ENCODE measurements around the gene AJAP1.

The AJAP1 gene

GRCh38 chr1:4794020-4794780, 139.8 kb downstream of the AJAP1 start:
- H3K27ac Mint-ChIP-seq (ENCODE audit: low read depth) = no peak overlapping the region

GRCh38 chr1:4796161-4797015, 142.0 kb downstream of the AJAP1 start:
- H3K4me3 Mint-ChIP-seq = no peak overlapping the region
- no peaks in the 10 kb centered on the region for H3K4me1 Mint-ChIP-seq
- no peak for ATAC-seq (replicated peaks; ENCODE audit: extremely low read depth, poor library complexity, severe bottlenecking)
- H3K9me3 Mint-ChIP-seq = no peaks in the 10 kb centered on the region
- no peak overlapping the region for H3K27ac Mint-ChIP-seq (ENCODE audit: low read depth)
- DNase-seq (ENCODE audit: low spot score in 2 of 2) = no peak
- H3K27me3 Mint-ChIP-seq = peaks cover 58% of the 10 kb centered on the region
- no peaks in the 10 kb centered on the region for H3K36me3 Mint-ChIP-seq (ENCODE audit: insufficient read depth)

More at GRCh38 chr1:4794020-4794780, 139.8 kb downstream of the AJAP1 start:
- H3K4me1 Mint-ChIP-seq = no peaks in the 10 kb centered on the region
- H3K36me3 Mint-ChIP-seq (ENCODE audit: insufficient read depth) = no peaks in the 10 kb centered on the region
- DNase-seq (ENCODE audit: low spot score in 2 of 2) (no peak), ATAC-seq (replicated peaks; ENCODE audit: extremely low read depth, poor library complexity, severe bottlenecking) (no peak)
- no peak overlapping the region for H3K4me3 Mint-ChIP-seq
- peaks cover 49% of the 10 kb centered on the region for H3K27me3 Mint-ChIP-seq
- no peaks in the 10 kb centered on the region for H3K9me3 Mint-ChIP-seq

GRCh38 chr1:4797016-4797410, 142.6 kb downstream of the AJAP1 start:
- H3K27ac Mint-ChIP-seq (ENCODE audit: low read depth) = no peak overlapping the region
- no peaks in the 10 kb centered on the region for H3K4me1 Mint-ChIP-seq
- H3K27me3 Mint-ChIP-seq = peaks cover 62% of the 10 kb centered on the region
- no peak overlapping the region for H3K4me3 Mint-ChIP-seq
- no peak for DNase-seq (ENCODE audit: low spot score in 2 of 2)
- no peaks in the 10 kb centered on the region for H3K9me3 Mint-ChIP-seq
- ATAC-seq (replicated peaks; ENCODE audit: extremely low read depth, poor library complexity, severe bottlenecking) = no peak
- no peaks in the 10 kb centered on the region for H3K36me3 Mint-ChIP-seq (ENCODE audit: insufficient read depth)

- Mint-ChIP-seq H3K4me3 (no peak overlapping the region), H3K27ac (ENCODE audit: low read depth) (no peak overlapping the region), H3K36me3 (ENCODE audit: insufficient read depth) (no peaks in the 10 kb centered on the region), H3K4me1 (no peaks in the 10 kb centered on the region), H3K27me3 (peaks cover 66% of the 10 kb centered on the region), H3K9me3 (no peaks in the 10 kb centered on the region)
- no peak for DNase-seq (ENCODE audit: low spot score in 2 of 2)
- ATAC-seq (replicated peaks; ENCODE audit: extremely low read depth, poor library complexity, severe bottlenecking) = no peak
These were observed 143.0 kb downstream of the AJAP1 start for GRCh38 chr1:4797429-4797828.

GRCh38 chr1:4801192-4801924, 146.9 kb downstream of the AJAP1 start:
- ATAC-seq (replicated peaks; ENCODE audit: extremely low read depth, poor library complexity, severe bottlenecking) = no peak
- no peaks in the 10 kb centered on the region for H3K4me1 Mint-ChIP-seq
- H3K36me3 Mint-ChIP-seq (ENCODE audit: insufficient read depth) = no peaks in the 10 kb centered on the region
- H3K9me3 Mint-ChIP-seq = peaks cover 9% of the 10 kb centered on the region
- H3K27me3 Mint-ChIP-seq = peaks cover 89% of the 10 kb centered on the region
- DNase-seq (ENCODE audit: low spot score in 2 of 2) = no peak
- H3K27ac Mint-ChIP-seq (ENCODE audit: low read depth) = no peak overlapping the region
- no peak overlapping the region for H3K4me3 Mint-ChIP-seq

GRCh38 chr1:4802024-4802423, 147.6 kb downstream of the AJAP1 start:
- Mint-ChIP-seq H3K9me3 (peaks cover 9% of the 10 kb centered on the region), H3K36me3 (ENCODE audit: insufficient read depth) (no peaks in the 10 kb centered on the region), H3K27ac (ENCODE audit: low read depth) (no peak overlapping the region), H3K4me3 (no peak overlapping the region), H3K4me1 (no peaks in the 10 kb centered on the region), H3K27me3 (peaks cover 87% of the 10 kb centered on the region)
- DNase-seq (ENCODE audit: low spot score in 2 of 2) (no peak), ATAC-seq (replicated peaks; ENCODE audit: extremely low read depth, poor library complexity, severe bottlenecking) (no peak)

- Mint-ChIP-seq H3K27ac (ENCODE audit: low read depth) (no peak overlapping the region), H3K4me1 (no peaks in the 10 kb centered on the region), H3K36me3 (ENCODE audit: insufficient read depth) (no peaks in the 10 kb centered on the region), H3K4me3 (no peak overlapping the region), H3K9me3 (peaks cover 9% of the 10 kb centered on the region), H3K27me3 (peaks cover 85% of the 10 kb centered on the region)
- DNase-seq (ENCODE audit: low spot score in 2 of 2) = no peak
- no peak for ATAC-seq (replicated peaks; ENCODE audit: extremely low read depth, poor library complexity, severe bottlenecking)
These were observed 148.9 kb downstream of the AJAP1 start for GRCh38 chr1:4803335-4803734.

- no peak overlapping the region for H3K27ac Mint-ChIP-seq (ENCODE audit: low read depth)
- DNase-seq (ENCODE audit: low spot score in 2 of 2) (no peak), ATAC-seq (replicated peaks; ENCODE audit: extremely low read depth, poor library complexity, severe bottlenecking) (no peak)
- H3K4me1 Mint-ChIP-seq = no peaks in the 10 kb centered on the region
- H3K9me3 Mint-ChIP-seq = peaks cover 9% of the 10 kb centered on the region
- no peak overlapping the region for H3K4me3 Mint-ChIP-seq
- no peaks in the 10 kb centered on the region for H3K36me3 Mint-ChIP-seq (ENCODE audit: insufficient read depth)
- H3K27me3 Mint-ChIP-seq = peaks cover 78% of the 10 kb centered on the region
These were observed 151.6 kb downstream of the AJAP1 start for GRCh38 chr1:4805987-4806386.

GRCh38 chr1:4820543-4820942, 166.1 kb downstream of the AJAP1 start:
- H3K4me3 Mint-ChIP-seq = no peak overlapping the region
- no peak overlapping the region for H3K27ac Mint-ChIP-seq (ENCODE audit: low read depth)
- H3K9me3 Mint-ChIP-seq = peaks cover 5% of the 10 kb centered on the region
- H3K4me1 Mint-ChIP-seq = no peaks in the 10 kb centered on the region
- H3K27me3 Mint-ChIP-seq = peaks cover 32% of the 10 kb centered on the region
- no peak for DNase-seq (ENCODE audit: low spot score in 2 of 2)
- no peak for ATAC-seq (replicated peaks; ENCODE audit: extremely low read depth, poor library complexity, severe bottlenecking)
- no peaks in the 10 kb centered on the region for H3K36me3 Mint-ChIP-seq (ENCODE audit: insufficient read depth)

GRCh38 chr1:4825800-4826450, 171.5 kb downstream of the AJAP1 start:
- Mint-ChIP-seq H3K27ac (ENCODE audit: low read depth) (no peak overlapping the region), H3K4me3 (no peak overlapping the region), H3K4me1 (peaks cover 6% of the 10 kb centered on the region), H3K27me3 (peaks cover 68% of the 10 kb centered on the region), H3K36me3 (ENCODE audit: insufficient read depth) (no peaks in the 10 kb centered on the region), H3K9me3 (no peaks in the 10 kb centered on the region)
- DNase-seq (ENCODE audit: low spot score in 2 of 2) (no peak), ATAC-seq (replicated peaks; ENCODE audit: extremely low read depth, poor library complexity, severe bottlenecking) (no peak)

- ATAC-seq (replicated peaks; ENCODE audit: extremely low read depth, poor library complexity, severe bottlenecking) (no peak), DNase-seq (ENCODE audit: low spot score in 2 of 2) (no peak)
- no peaks in the 10 kb centered on the region for H3K36me3 Mint-ChIP-seq (ENCODE audit: insufficient read depth)
- no peak overlapping the region for H3K4me3 Mint-ChIP-seq
- H3K27ac Mint-ChIP-seq (ENCODE audit: low read depth) = no peak overlapping the region
- H3K9me3 Mint-ChIP-seq = peaks cover 5% of the 10 kb centered on the region
- peaks cover 80% of the 10 kb centered on the region for H3K27me3 Mint-ChIP-seq
- H3K4me1 Mint-ChIP-seq = peaks cover 6% of the 10 kb centered on the region
These were observed 176.3 kb downstream of the AJAP1 start for GRCh38 chr1:4830707-4831106.

GRCh38 chr1:4836574-4836973, 182.2 kb downstream of the AJAP1 start:
- no peak for ATAC-seq (replicated peaks; ENCODE audit: extremely low read depth, poor library complexity, severe bottlenecking)
- Mint-ChIP-seq H3K4me3 (no peak overlapping the region), H3K9me3 (peaks cover 5% of the 10 kb centered on the region), H3K4me1 (no peaks in the 10 kb centered on the region), H3K36me3 (ENCODE audit: insufficient read depth) (no peaks in the 10 kb centered on the region), H3K27ac (ENCODE audit: low read depth) (no peak overlapping the region), H3K27me3 (peaks cover 71% of the 10 kb centered on the region)
- DNase-seq (ENCODE audit: low spot score in 2 of 2) = no peak
